Measurements from ENCODE around the gene WLS.
"Not testable (repeated sequence)": the region's sequence is repeated elsewhere in the genome, so short reads cannot be mapped to it uniquely, and the experiment has no call there.

Gene WLS

GRCh38 chr1:68199603-68200002 is 32.7 kb downstream of the WLS start:
- DNase-seq (ENCODE audit: low read depth in 2 of 2): no peak

GRCh38 chr1:68198752-68199151 is 33.6 kb downstream of the WLS start:
- DNase-seq (ENCODE audit: low read depth in 2 of 2): no peak

GRCh38 chr1:68197891-68198290 is 34.4 kb downstream of the WLS start:
- DNase-seq (ENCODE audit: low read depth in 2 of 2): no peak

GRCh38 chr1:68197461-68197860 is 34.9 kb downstream of the WLS start:
- no peak for DNase-seq (ENCODE audit: low read depth in 2 of 2)

GRCh38 chr1:68196676-68197075 is 35.6 kb downstream of the WLS start:
- no peak for DNase-seq (ENCODE audit: low read depth in 2 of 2)

- no peak for DNase-seq (ENCODE audit: low read depth in 2 of 2)
Observed at GRCh38 chr1:68191717-68192116, 40.6 kb downstream of the WLS start.

- DNase-seq (ENCODE audit: low read depth in 2 of 2): no peak
Observed at GRCh38 chr1:68188644-68189340, 43.5 kb downstream of the WLS start.

GRCh38 chr1:68188060-68188538 is 44.2 kb downstream of the WLS start:
- no peak for DNase-seq (ENCODE audit: low read depth in 2 of 2)

GRCh38 chr1:68185743-68186142 is 46.6 kb downstream of the WLS start:
- DNase-seq (ENCODE audit: low read depth in 2 of 2): no peak

- DNase-seq (ENCODE audit: low read depth in 2 of 2): no peak
Observed at GRCh38 chr1:68183895-68184294, 48.4 kb downstream of the WLS start.

GRCh38 chr1:68181165-68181556 is 51.2 kb downstream of the WLS start:
- DNase-seq (ENCODE audit: low read depth in 2 of 2): no peak

- DNase-seq (ENCODE audit: low read depth in 2 of 2): no peak
Observed at GRCh38 chr1:68180441-68181164, 51.7 kb downstream of the WLS start.

GRCh38 chr1:68178821-68179490 is 53.4 kb downstream of the WLS start:
- no peak for DNase-seq (ENCODE audit: low read depth in 2 of 2)

GRCh38 chr1:68175621-68176398 is 56.5 kb downstream of the WLS start:
- no peak for DNase-seq (ENCODE audit: low read depth in 2 of 2)

GRCh38 chr1:68174738-68175113 is 57.6 kb downstream of the WLS start:
- DNase-seq (ENCODE audit: low read depth in 2 of 2): no peak

GRCh38 chr1:68173936-68174737 is 58.2 kb downstream of the WLS start:
- no peak for DNase-seq (ENCODE audit: low read depth in 2 of 2)

- no peak for DNase-seq (ENCODE audit: low read depth in 2 of 2)
Observed at GRCh38 chr1:68173283-68173935, 58.9 kb downstream of the WLS start.

GRCh38 chr1:68171795-68172194 is 60.5 kb downstream of the WLS start:
- not testable (repeated sequence) for DNase-seq (ENCODE audit: low read depth in 2 of 2)

GRCh38 chr1:68168545-68169171 is 63.7 kb downstream of the WLS start:
- no peak for DNase-seq (ENCODE audit: low read depth in 2 of 2)

- DNase-seq (ENCODE audit: low read depth in 2 of 2): no peak
Observed at GRCh38 chr1:68167211-68167610, 65.1 kb downstream of the WLS start.
